NT2/D1 (cell line): ENCODE measurements around the gene CYTH2.

Experiments
- SUZ12 ChIP-seq: IDR thresholded peaks from 2 replicates; pipeline ENCODE4 v1.6.1; 2011; ENCODE audit not compliant: insufficient read length, insufficient read depth; ENCODE audit errors: extremely low read depth
- YY1 ChIP-seq: IDR thresholded peaks from 2 replicates; pipeline ENCODE4 v1.6.1; 2011; ENCODE audit not compliant: insufficient read length, insufficient read depth
- ZNF274 ChIP-seq: IDR thresholded peaks from 2 replicates; pipeline ENCODE4 v1.6.1; 2011; ENCODE audit warnings: mild to moderate bottlenecking, low read depth, low read length

DNA sequence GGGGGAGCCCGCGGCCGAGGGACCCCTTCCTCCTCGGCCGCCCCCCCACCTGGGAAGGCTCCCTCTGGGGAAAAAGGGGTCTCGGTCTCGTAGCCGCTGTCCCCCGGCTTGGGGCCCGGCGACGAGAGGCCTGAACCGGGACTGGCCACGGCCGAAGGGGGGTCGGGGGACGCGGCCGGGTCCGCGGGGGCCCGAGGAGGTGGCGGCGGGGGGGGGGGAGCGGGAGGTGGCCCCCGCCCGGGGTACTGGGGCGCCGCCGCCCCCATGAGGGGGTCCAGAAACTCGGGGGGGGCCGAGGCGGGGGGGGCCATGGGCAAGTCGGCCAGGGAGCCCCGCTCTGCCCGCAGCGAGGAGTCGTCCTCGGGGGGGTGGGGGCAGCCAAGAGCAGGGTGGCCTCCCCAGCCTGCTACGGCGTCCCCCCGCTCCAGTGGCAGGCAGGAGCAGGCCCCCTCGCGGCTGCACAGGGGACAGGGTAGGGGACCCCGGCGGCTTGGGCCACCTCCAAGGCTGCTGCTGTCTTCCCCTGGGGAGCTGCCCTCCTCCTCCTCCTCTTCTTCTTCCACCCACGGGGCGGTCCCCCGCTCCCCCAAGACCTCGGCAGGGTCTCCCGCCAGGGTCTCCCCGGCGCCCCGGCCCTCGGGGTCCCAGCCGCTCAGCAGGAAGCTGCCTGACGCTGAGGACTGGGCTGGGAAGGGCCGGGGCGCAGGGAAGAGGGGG is 29.6 kb downstream of the CYTH2 start:
- TF ChIP-seq ZNF274 (no peak), YY1 (no peak), SUZ12 (no peak)
